A673 (cell line): ENCODE results near the gene LMNTD2. TPM values are rescaled to one million over a fixed set of nuclear protein-coding genes. Genes with fewer than 3 reads are reported as not detected.
A peak's percentile ranks its signal among the peaks of the same experiment; 100 is the strongest.

ENCODE experiments used
- BruUV-seq: library from RNA; stranded (reverse); fragments of 400-500 nt; replicated peaks from 2 replicates; lab custom pipeline; 2021; lab: Mats Ljungman, UMichigan
- CTCF ChIA-PET: fragments of 300-600 bp; sonication (Branson Sonifier 250); formaldehyde crosslinking; loops from one replicate; lab custom pipeline; 2022; ENCODE audit warnings: antibody characterized with exemption; lab: Charles Lee
- POLR2A ChIA-PET: fragments of 300-600 bp; sonication (Branson Sonifier 250); formaldehyde crosslinking; loops from one replicate; lab custom pipeline; 2022; ENCODE audit warnings: antibody characterized with exemption; ENCODE audit not compliant: low non-redundant PET; lab: Charles Lee
- DNase-seq: peaks from one replicate; pipeline ENCODE4 v3.0.0-alpha.2; 2015; ENCODE audit warnings: low spot score
- H3K27ac ChIP-seq: fragments of 200-600 bp; sonication (generic); 2 replicates; pipeline ENCODE4 v1.5.1; 2016; ENCODE audit warnings: mixed run types, low read depth, mild to moderate bottlenecking, mixed read lengths, antibody characterized with exemption, low read length; ENCODE audit not compliant: poor library complexity, severe bottlenecking
- H3K27me3 ChIP-seq: fragments of 200-600 bp; sonication (generic); replicated peaks from 2 replicates; pipeline ENCODE4 v1.6.1; 2017; ENCODE audit warnings: mixed run types, low read depth, mild to moderate bottlenecking, mixed read lengths, antibody characterized with exemption, low read length; ENCODE audit not compliant: insufficient read depth, poor library complexity
- H3K36me3 ChIP-seq: fragments of 200-600 bp; sonication (generic); 2 replicates; pipeline ENCODE4 v1.6.1; 2016; ENCODE audit warnings: mixed run types, mild to moderate bottlenecking, mixed read lengths, antibody characterized with exemption, low read length; ENCODE audit not compliant: insufficient read depth, poor library complexity, severe bottlenecking
- H3K4me1 ChIP-seq: fragments of 200-600 bp; sonication (generic); 2 replicates; pipeline ENCODE4 v1.6.1; 2017; ENCODE audit warnings: mixed run types, mild to moderate bottlenecking, mixed read lengths, antibody characterized with exemption, low read length; ENCODE audit not compliant: insufficient read depth, poor library complexity, severe bottlenecking
- H3K4me3 ChIP-seq: fragments of 200-600 bp; sonication (generic); 2 replicates; pipeline ENCODE4 v1.5.1; 2016; ENCODE audit warnings: low read depth, mixed run types, mild to moderate bottlenecking, mixed read lengths, low read length; ENCODE audit not compliant: poor library complexity, severe bottlenecking
- H3K9me3 ChIP-seq: fragments of 200-600 bp; sonication (generic); 2 replicates; pipeline ENCODE4 v1.6.1; 2016; ENCODE audit warnings: mixed run types, low read depth, mild to moderate bottlenecking, mixed read lengths, antibody characterized with exemption, low read length; ENCODE audit not compliant: poor library complexity, severe bottlenecking
- CTCF ChIP-seq: fragments of 300-800, 200-600 bp; sonication (generic); conservative IDR thresholded peaks from 2 replicates; pipeline ENCODE4 v1.5.1; 2017; ENCODE audit warnings: low read depth, mild to moderate bottlenecking, antibody characterized with exemption, low read length, moderate library complexity, mixed read lengths
- EZH2 ChIP-seq: fragments of 200-600 bp; sonication (generic); IDR thresholded peaks from 2 replicates; pipeline ENCODE4 v1.6.1; 2017; ENCODE audit warnings: borderline replicate concordance, low read depth, mild to moderate bottlenecking, mixed read lengths, antibody characterized with exemption, low read length; ENCODE audit not compliant: poor library complexity, severe bottlenecking
- intact Hi-C: fragments of 100-400 bp; cut with micrococcal nuclease; formaldehyde crosslinking; loops from one replicate; pipeline ENCODE4 v1.10.0; 2022; ENCODE audit not compliant: unreplicated experiment
- total RNA-seq: library from RNA; stranded (reverse); gene quantifications from 2 replicates; pipeline ENCODE4 v1.2.3, GENCODE V29; 2021

The LMNTD2 gene
- total RNA-seq, 1 experiment from 2014 or later, result 1.1 TPM

GRCh38 chr11:579830-580601 is 19.5 kb upstream of the LMNTD2 start:
- intact Hi-C loops, result no loop called here
- no peak overlapping the region for H3K27ac ChIP-seq
- H3K36me3 ChIP-seq, result peaks cover 11% of the 10 kb centered on the region
- BruUV-seq, result no TSS peak
- H3K4me3 ChIP-seq, result no peak overlapping the region
- ChIA-PET POLR2A (no interaction called here), CTCF (no interaction called here)
- no peak for DNase-seq
- H3K4me1 ChIP-seq, result peaks cover 17% of the 10 kb centered on the region
- H3K27me3 ChIP-seq, result no peaks in the 10 kb centered on the region
- no peaks in the 10 kb centered on the region for H3K9me3 ChIP-seq
- TF ChIP-seq CTCF (no peak), EZH2 (no peak)

GRCh38 chr11:578276-579035 is 17.9 kb upstream of the LMNTD2 start:
- intact Hi-C loops, result no loop called here
- DNase-seq, result no peak
- Histone ChIP-seq H3K27me3 (no peaks in the 10 kb centered on the region), H3K4me3 (peak overlapping the region; percentile 99), H3K27ac (peak overlapping the region; percentile 74), H3K9me3 (no peaks in the 10 kb centered on the region), H3K4me1 (peaks cover 20% of the 10 kb centered on the region), H3K36me3 (peaks cover 4% of the 10 kb centered on the region)
- no peak for TF ChIP-seq CTCF
- TF ChIP-seq EZH2, result no peak
- no TSS peak for BruUV-seq
- CTCF ChIA-PET, result no interaction called here
- POLR2A ChIA-PET, result no interaction called here

- TF ChIP-seq CTCF, result no peak
- no peak for TF ChIP-seq EZH2
- no TSS peak for BruUV-seq
- no peak for DNase-seq
- no peaks in the 10 kb centered on the region for H3K27me3 ChIP-seq
- H3K9me3 ChIP-seq, result no peaks in the 10 kb centered on the region
- ChIA-PET POLR2A (no interaction called here), CTCF (no interaction called here)
- no peaks in the 10 kb centered on the region for H3K36me3 ChIP-seq
- H3K4me1 ChIP-seq, result peaks cover 20% of the 10 kb centered on the region
- peak overlapping the region; percentile 99 for H3K4me3 ChIP-seq
- intact Hi-C loops, result no loop called here
- peak overlapping the region; percentile 74 for H3K27ac ChIP-seq
Observed at GRCh38 chr11:577611-577894, 17.0 kb upstream of the LMNTD2 start.
